GM12878 (cell line): ENCODE measurements around the gene KMT2B. TPM values are rescaled to one million over a fixed set of nuclear protein-coding genes. Genes with fewer than 3 reads are reported as not detected.

Source experiments
- FOXK2 ChIP-seq: fragments of 450-650 bp; IDR thresholded peaks from 2 replicates; pipeline ENCODE4 v1.6.1; 2017; ENCODE audit warnings: mild to moderate bottlenecking, moderate library complexity
- HDAC6 ChIP-seq: fragments of 200-600 bp; sonication (generic); IDR thresholded peaks from one replicate; pipeline ENCODE4 v1.8.0; 2017; ENCODE audit warnings: antibody characterized with exemption; ENCODE audit not compliant: unreplicated experiment
- REST ChIP-seq: IDR thresholded peaks from 2 replicates; pipeline ENCODE4 v1.6.1; 2012; ENCODE audit warnings: mild to moderate bottlenecking, low read depth, low read length
- ZNF687 ChIP-seq: fragments of 450-650 bp; IDR thresholded peaks from 2 replicates; pipeline ENCODE4 v1.6.1; 2017; ENCODE audit warnings: mild to moderate bottlenecking, moderate library complexity
- polyA plus RNA-seq, 11 experiments: library from polyadenylated mRNA; depleted of rRNA in 4 of 11; unstranded in 6 of 11; stranded (reverse) in 5 of 11; fragments of >200 nt; fragmentation: Nextera tagmentation in 4 of 11; fragmentation: Illumina TruSeq in 1 of 11; extraction: Ambion mirVana in 4 of 11; extraction: Trizol in 1 of 11; gene quantifications; 1 replicate in 1 of 11; 2 replicates in 10 of 11; pipeline versions ENCODE4 v1.2.1 to v1.2.3, GENCODE V29; 2011 to 2016; ENCODE audit warnings: inconsistent platforms in 2 of 11, missing spikeins in 2 of 11, low read depth in 1 of 11
- total RNA-seq, 4 experiments: library from RNA; depleted of rRNA in 3 of 4; stranded (reverse); fragments of >200 nt in 3 of 4; fragmentation: Illumina TruSeq in 1 of 4; extraction: Trizol in 1 of 4; gene quantifications; 2 replicates each; pipeline versions ENCODE4 v1.2.1 to v1.2.3, GENCODE V29; 2013 to 2021

KMT2B gene
- total and polyA plus RNA-seq, 10 of the 15 experiments (the other 5 are each of a cell fraction or from before 2014, with no cell fraction given), result 0.71 to 35.6 (median 6.0) TPM

GRCh38 chr19:35738887-35739229, 21.1 kb downstream of the KMT2B start (continued):
- TF ChIP-seq REST (no peak), ZNF687 (no peak), HDAC6 (no peak), FOXK2 (no peak)
